SK-N-SH treated with all-trans-retinoic acid at 6 μM for 48 hours (cell line): ENCODE results near the gene BICC1.
A peak's percentile ranks its signal among the peaks of the same experiment; 100 is the strongest.

ENCODE experiments used
- ATAC-seq: fragments of 200-7000 bp; cut with Tn5 transposase; 3 replicates; pipeline ENCODE4 v1.9.1; 2020; ENCODE audit warnings: mild to moderate bottlenecking, moderate library complexity
- ARNTL ChIP-seq: fragments of 450-650 bp; formaldehyde crosslinking; IDR thresholded peaks from 2 replicates; pipeline ENCODE4 v1.5.0; 2020; ENCODE audit warnings: low read depth, mild to moderate bottlenecking, moderate library complexity, borderline replicate concordance
- BACH2 ChIP-seq: fragments of 250-450 bp; sonication (Bioruptor Pico); IDR thresholded peaks from 2 replicates; pipeline ENCODE4 v1.9.0; 2021; ENCODE audit warnings: mild to moderate bottlenecking, borderline replicate concordance
- CREB5 ChIP-seq: fragments of 250-450 bp; sonication (Bioruptor Pico); IDR thresholded peaks from 2 replicates; pipeline ENCODE4 v1.5.1; 2020; ENCODE audit warnings: low read depth, mild to moderate bottlenecking, moderate library complexity
- CSDC2 ChIP-seq: fragments of 250-450 bp; sonication (Bioruptor Pico); IDR thresholded peaks from 2 replicates; pipeline ENCODE4 v1.5.0; 2020; ENCODE audit warnings: mild to moderate bottlenecking, moderate library complexity
- CSRNP3 ChIP-seq: fragments of 250-450 bp; sonication (Bioruptor Pico); IDR thresholded peaks from 2 replicates; pipeline ENCODE4 v1.5.1; 2021; ENCODE audit warnings: mild to moderate bottlenecking, moderate library complexity
- ESRRG ChIP-seq: fragments of 250-450 bp; sonication (Bioruptor Pico); IDR thresholded peaks from 2 replicates; pipeline ENCODE4 v1.6.1; 2021; ENCODE audit warnings: mild to moderate bottlenecking
- GLIS3 ChIP-seq: fragments of 250-450 bp; sonication (Bioruptor Pico); IDR thresholded peaks from 2 replicates; pipeline ENCODE4 v1.5.0; 2020; ENCODE audit warnings: mild to moderate bottlenecking, moderate library complexity
- ISL1 ChIP-seq: fragments of 250-450 bp; sonication (Bioruptor Pico); IDR thresholded peaks from 2 replicates; pipeline ENCODE4 v2.1.2; 2022; ENCODE audit warnings: mild to moderate bottlenecking, moderate library complexity
- OSR1 ChIP-seq: fragments of 250-450 bp; sonication (Bioruptor Pico); IDR thresholded peaks from 2 replicates; pipeline ENCODE4 v1.8.0; 2022; ENCODE audit warnings: moderate library complexity, mild to moderate bottlenecking, inconsistent platforms
- PATZ1 ChIP-seq: fragments of 250-450 bp; sonication (Bioruptor Pico); IDR thresholded peaks from 2 replicates; pipeline ENCODE4 v1.8.0; 2020; ENCODE audit warnings: mild to moderate bottlenecking, moderate library complexity, borderline replicate concordance
- POU6F1 ChIP-seq: fragments of 250-450 bp; sonication (Bioruptor Pico); IDR thresholded peaks from 2 replicates; pipeline ENCODE4 v1.8.0; 2021; ENCODE audit warnings: low read depth, mild to moderate bottlenecking, moderate library complexity, borderline replicate concordance
- PPARA ChIP-seq: fragments of 250-450 bp; sonication (Bioruptor Pico); IDR thresholded peaks from 2 replicates; pipeline ENCODE4 v1.5.0; 2020; ENCODE audit warnings: mild to moderate bottlenecking, borderline replicate concordance
- RARB ChIP-seq: fragments of 250-450 bp; sonication (Bioruptor Pico); IDR thresholded peaks from 2 replicates; pipeline ENCODE4 v1.8.0; 2021; ENCODE audit warnings: mild to moderate bottlenecking, moderate library complexity
- SNAI2 ChIP-seq: fragments of 250-450 bp; sonication (Bioruptor Pico); IDR thresholded peaks from 2 replicates; pipeline ENCODE4 v1.5.0; 2020; ENCODE audit warnings: mild to moderate bottlenecking, moderate library complexity
- TOX ChIP-seq: fragments of 250-450 bp; sonication (Bioruptor Pico); IDR thresholded peaks from 2 replicates; pipeline ENCODE4 v1.8.0; 2021; ENCODE audit warnings: mild to moderate bottlenecking, moderate library complexity, borderline replicate concordance
- TSHZ2 ChIP-seq: fragments of 250-450 bp; sonication (Bioruptor Pico); IDR thresholded peaks from 2 replicates; pipeline ENCODE4 v1.5.0; 2020; ENCODE audit warnings: mild to moderate bottlenecking, moderate library complexity
- ZC3H10 ChIP-seq: fragments of 250-450 bp; sonication (Bioruptor Pico); IDR thresholded peaks from 2 replicates; pipeline ENCODE4 v1.5.1; 2021; ENCODE audit warnings: mild to moderate bottlenecking, moderate library complexity
- ZFP3 ChIP-seq: fragments of 250-450 bp; sonication (Bioruptor Pico); IDR thresholded peaks from 2 replicates; pipeline ENCODE4 v1.5.0; 2020; ENCODE audit warnings: mild to moderate bottlenecking, moderate library complexity
- ZFP30 ChIP-seq: fragments of 450-650 bp; formaldehyde crosslinking; IDR thresholded peaks from 2 replicates; pipeline ENCODE4 v1.5.0; 2022; ENCODE audit warnings: mild to moderate bottlenecking, moderate library complexity
- ZNF565 ChIP-seq: fragments of 450-650 bp; formaldehyde crosslinking; conservative IDR thresholded peaks from 2 replicates; pipeline ENCODE4 v1.5.0; 2020; ENCODE audit warnings: low read depth, mild to moderate bottlenecking, moderate library complexity
- ZNF70 ChIP-seq: fragments of 450-650 bp; formaldehyde crosslinking; IDR thresholded peaks from 2 replicates; pipeline ENCODE4 v1.5.0; 2020; ENCODE audit warnings: mild to moderate bottlenecking, moderate library complexity
- ZNF8 ChIP-seq: fragments of 450-650 bp; formaldehyde crosslinking; IDR thresholded peaks from 2 replicates; pipeline ENCODE4 v1.5.0; 2020; ENCODE audit warnings: mild to moderate bottlenecking, moderate library complexity

Gene BICC1

GRCh38 chr10:58741673-58742072, 229.0 kb downstream of the BICC1 start:
- ATAC-seq, result no peak
- TF ChIP-seq ISL1 (CRISPR knock-in tag), result no peak
- no peak for TF ChIP-seq POU6F1 (CRISPR knock-in tag)
- TF ChIP-seq ZNF8 (CRISPR knock-in tag), result no peak
- no peak for TF ChIP-seq BACH2 (CRISPR knock-in tag)
- no peak for TF ChIP-seq OSR1 (CRISPR knock-in tag)
- no peak for TF ChIP-seq GLIS3
- no peak for TF ChIP-seq CSRNP3
- no peak for TF ChIP-seq ZNF565 (CRISPR knock-in tag)
- no peak for TF ChIP-seq RARB
- TF ChIP-seq SNAI2 (CRISPR knock-in tag), result no peak
- TF ChIP-seq PPARA (CRISPR knock-in tag), result no peak
- TF ChIP-seq TOX (CRISPR knock-in tag), result no peak
- no peak for TF ChIP-seq TSHZ2 (CRISPR knock-in tag)
- no peak for TF ChIP-seq ZFP3 (CRISPR knock-in tag)

GRCh38 chr10:58742141-58742540, 229.5 kb downstream of the BICC1 start:
- no peak for ATAC-seq
- TF ChIP-seq OSR1 (CRISPR knock-in tag), result no peak
- TF ChIP-seq TOX (CRISPR knock-in tag), result no peak
- no peak for TF ChIP-seq TSHZ2 (CRISPR knock-in tag)
- no peak for TF ChIP-seq ISL1 (CRISPR knock-in tag)
- no peak for TF ChIP-seq ARNTL (CRISPR knock-in tag)
- no peak for TF ChIP-seq ZFP30 (CRISPR knock-in tag)
- no peak for TF ChIP-seq CSDC2
- TF ChIP-seq ZNF565 (CRISPR knock-in tag), result no peak
- no peak for TF ChIP-seq ZNF70 (CRISPR knock-in tag)
- TF ChIP-seq ZNF8 (CRISPR knock-in tag), result no peak
- TF ChIP-seq ZC3H10 (CRISPR knock-in tag), result no peak
- TF ChIP-seq ESRRG, result no peak
- no peak for TF ChIP-seq BACH2 (CRISPR knock-in tag)
- TF ChIP-seq, all 23 proteins: peak for 0

- peak; percentile 87 for ATAC-seq
- TF ChIP-seq ZNF70 (CRISPR knock-in tag) (no peak), PPARA (CRISPR knock-in tag) (no peak), CREB5 (no peak), BACH2 (CRISPR knock-in tag) (no peak), CSDC2 (no peak), PATZ1 (CRISPR knock-in tag) (no peak), TSHZ2 (CRISPR knock-in tag) (no peak), ZFP30 (CRISPR knock-in tag) (no peak), TOX (CRISPR knock-in tag) (no peak), SNAI2 (CRISPR knock-in tag) (no peak)
Measured at GRCh38 chr10:58743466-58744115, 230.9 kb downstream of the BICC1 start.
